GM03348 (cell line): Measurements from ENCODE around the gene KIAA0040.
A peak's percentile ranks its signal among the peaks of the same experiment; 100 is the strongest.

Experiments
- DNase-seq: peaks from one replicate; pipeline ENCODE4 v3.0.0; 2012; ENCODE audit warnings: low spot score

KIAA0040 gene

DNA sequence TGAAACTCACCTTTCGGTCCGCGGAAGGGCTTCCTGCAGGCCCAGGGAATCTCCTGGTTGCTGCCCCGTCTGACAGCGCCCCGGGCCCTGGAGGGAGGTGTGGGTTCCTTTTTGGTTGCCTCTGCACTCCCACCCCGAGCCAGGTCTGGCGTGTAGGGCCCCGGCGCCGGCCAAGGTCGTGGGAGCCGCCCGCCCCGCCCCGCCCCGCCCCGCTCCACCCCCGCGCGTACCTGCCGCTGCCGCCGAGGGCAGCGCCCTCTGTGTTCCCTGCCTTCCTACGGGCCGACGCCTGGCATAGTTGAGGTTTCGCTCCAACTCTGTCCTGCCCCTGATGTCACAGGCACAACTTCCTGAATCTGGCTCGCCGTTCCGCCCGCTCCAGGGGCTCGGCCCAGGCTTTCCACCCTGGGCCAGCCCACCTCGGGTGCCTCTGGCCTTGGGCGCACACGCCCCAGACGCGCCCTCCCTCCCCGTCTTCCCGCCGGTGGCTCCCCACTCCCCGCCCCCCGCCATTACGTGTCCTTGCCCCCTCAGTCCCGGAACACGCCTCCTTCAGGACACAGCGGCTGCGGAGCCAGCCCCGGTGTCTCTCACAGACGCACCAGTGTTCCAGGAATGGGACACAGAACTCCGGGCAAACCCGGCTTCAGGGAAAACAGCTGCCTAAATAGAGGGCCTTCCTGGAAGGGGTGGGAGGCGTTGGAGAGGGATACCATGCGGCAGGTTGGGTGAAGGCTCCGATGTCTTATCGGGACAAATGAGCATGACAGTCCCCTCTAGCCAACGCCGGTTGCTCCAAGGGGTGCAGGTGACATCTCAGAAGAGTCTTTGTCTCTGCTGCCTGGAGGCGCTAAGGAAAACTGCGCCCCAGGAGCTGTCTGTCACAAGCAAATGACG, at the start of gene KIAA0040:
TSS of gene KIAA0040 (minus strand) at position 147 of the 897 bp plus-strand sequence. CDS start 31,763 bp downstream, outside the sequence.
- peak; percentile 49 for DNase-seq

DNA sequence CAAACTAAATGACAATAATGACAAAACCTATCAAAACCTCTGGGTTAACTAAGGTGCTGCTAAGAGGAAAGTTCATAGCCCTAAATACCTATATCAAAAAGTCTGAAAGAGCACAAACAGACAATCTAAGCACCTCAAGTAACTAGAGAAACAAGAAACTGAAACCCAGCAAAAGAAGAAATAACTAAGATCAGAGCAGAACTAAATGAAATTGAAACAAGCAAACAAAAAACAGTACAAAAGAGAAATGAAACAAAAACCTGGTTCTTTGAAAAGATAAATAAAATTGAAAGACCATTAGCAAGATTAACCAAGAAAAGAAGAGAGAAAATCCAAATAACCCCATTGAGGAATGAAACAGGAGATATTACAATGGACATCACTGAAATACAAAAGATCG, 44.8 kb upstream of the KIAA0040 start:
- no peak for DNase-seq

DNA sequence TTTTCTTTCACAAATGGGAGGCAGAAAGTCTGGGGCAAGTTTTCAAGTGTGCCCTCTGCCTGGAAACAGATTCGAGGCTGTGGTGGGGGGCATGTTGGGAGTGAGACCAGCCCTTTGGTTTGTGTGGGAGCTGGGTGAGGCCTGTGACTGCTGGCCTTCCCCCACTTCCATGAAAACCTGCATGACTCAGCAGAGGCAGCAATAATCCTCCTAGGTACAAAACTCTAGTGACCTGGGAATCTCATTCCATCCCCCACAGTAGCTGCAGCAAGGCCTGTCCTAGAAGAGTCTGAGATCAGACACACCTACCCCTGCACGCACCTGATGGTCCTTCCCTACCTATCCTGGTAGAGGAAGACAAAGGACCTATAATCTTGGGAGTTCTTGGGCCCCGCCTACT, 42.1 kb upstream of the KIAA0040 start:
- DNase-seq = no peak

DNA sequence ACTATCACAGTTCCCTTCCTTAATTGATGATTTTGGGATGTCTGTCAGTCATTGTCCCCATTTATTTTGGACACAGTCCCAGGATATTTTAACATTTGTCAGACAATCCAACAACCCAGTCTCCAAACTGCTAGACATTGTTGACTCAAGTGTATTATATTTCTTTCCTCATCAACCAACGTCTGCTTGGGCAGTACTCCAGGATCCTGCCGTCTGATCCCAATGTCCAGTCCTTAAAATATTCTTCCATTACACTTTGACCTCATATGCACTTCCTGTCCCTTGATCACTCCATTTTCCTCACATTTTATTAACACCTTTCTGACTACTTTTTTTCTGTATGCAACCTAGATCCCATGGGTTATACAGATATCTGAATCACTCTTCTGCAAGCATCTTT, 39.8 kb upstream of the KIAA0040 start:
- no peak for DNase-seq

DNA sequence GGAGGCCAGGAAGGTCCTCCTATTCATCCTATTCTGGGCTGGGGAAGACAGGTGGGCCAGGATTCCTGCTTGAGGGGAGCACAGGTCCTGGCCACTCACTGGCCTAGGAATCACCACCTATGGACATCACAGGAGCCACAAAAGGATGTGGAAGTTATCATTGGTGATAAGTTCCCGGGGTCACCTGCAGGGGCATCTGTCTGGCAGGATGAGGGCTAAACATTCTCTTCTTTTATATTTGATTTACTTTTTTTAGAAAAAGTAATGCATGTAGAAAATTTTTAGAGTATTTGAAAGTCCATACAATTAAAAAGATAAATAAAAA, 33.2 kb upstream of the KIAA0040 start:
- no peak for DNase-seq

DNA sequence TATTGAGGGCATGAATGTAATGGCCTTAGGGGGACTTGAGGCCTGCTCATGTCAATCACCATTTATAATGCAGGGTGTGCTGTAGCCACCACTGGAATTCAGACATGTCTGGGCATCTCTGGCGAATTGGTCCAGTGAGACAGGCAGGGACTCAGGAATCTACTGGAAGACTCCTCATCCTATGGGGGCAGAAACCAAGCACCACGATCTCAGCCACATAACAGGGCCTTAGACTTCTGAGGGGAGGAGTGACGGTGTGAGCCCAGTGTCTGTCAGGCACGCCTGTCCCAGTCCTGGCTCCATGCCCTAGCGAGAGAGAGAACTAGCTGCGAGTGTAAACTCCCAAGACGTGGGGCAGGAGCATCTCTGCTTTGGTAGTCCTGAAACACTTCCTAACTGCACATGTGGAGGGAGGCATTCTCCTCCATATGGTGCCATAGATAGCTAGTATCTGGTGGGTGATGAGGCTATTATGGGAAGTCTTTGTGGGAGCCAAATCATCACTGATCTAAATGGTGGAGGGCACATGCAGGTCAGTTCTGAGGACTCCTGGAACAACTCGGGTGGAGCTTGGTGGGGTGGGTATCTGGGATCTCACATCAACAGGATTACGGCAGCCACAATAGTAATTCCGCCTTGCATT, 29.8 kb upstream of the KIAA0040 start:
- DNase-seq = no peak

DNA sequence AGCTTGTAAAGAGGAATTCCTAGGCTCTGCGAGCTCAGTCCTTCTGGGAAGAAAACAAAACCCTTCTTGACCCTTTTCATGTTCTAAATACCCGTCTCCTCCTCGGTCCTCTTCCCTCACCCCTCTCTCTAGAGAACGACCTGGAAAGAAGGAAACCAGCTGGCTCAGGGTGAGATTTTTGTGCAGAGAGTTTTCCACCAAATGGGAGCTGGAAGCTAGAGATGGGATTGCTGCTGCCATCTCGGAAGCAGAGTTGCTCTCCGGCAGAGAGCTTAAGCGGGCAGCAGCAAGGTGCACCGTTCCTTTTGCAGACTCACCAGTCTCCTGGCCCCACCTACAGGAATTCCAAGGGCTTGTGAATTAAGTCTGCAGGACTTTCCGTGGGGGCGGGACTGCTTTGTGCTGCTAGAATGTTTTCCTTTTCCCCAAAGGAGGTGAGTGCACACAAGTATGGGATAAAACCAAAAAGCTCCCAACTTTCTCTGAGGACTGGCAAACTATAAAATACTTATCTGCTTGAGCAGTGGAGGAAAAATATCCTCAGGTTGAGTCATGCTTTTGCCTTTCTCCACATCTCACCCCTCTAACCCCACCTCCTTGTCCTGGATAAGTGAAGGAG, 29.1 kb upstream of the KIAA0040 start:
- no peak for DNase-seq

DNA sequence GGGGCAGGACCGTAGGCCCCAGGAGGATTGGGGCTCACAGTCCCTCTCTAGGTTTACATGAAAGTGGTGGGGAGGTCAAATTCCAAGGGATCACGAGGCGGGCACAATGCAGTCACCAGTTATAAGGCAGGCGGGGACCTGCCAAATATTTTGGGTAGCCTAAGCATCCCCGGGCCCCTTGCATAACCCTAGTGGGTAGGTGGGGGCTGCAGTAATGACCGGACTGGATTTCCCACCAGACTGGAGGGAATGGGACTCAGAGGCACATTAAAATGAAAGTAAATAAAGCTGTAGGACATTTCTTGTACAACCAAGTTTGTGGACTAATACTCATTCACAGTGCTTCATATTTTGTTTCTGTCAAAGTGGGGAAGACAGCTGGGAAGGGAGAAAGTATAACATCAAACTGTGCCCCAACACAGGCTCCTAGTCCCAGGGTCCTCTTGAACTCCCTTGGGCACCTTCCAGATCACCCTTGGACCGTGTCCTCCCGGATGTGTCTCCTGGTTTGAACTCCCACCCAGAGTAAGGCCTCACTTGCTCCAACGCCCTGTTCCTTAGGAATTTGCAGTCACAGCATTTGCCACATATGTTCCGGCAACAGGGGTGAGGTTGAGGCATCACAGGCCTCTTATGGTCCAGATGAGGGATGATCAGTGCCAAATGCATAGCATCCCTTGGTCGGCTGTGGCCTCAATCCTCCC, 28.4 kb upstream of the KIAA0040 start:
- DNase-seq = no peak

DNA sequence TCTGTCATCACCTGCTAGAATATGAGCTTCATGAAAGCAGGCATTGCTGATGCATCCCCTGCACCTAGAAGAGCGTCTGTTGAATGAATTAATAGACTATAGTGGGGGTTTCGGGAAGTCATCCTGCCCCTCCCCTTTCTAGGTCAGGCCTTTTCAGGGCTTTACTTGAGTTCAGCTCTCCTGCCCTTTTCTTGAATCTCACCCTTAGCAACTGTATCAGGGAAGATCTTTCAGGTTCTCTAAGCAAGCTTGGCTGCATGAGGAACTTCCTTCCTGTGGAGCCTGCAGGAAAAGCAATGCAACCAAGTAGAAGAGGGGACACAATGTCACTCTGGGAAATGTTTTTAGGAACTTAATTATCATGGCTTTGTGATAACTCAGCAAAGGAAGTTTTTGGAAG, 27.2 kb upstream of the KIAA0040 start:
- no peak for DNase-seq

DNA sequence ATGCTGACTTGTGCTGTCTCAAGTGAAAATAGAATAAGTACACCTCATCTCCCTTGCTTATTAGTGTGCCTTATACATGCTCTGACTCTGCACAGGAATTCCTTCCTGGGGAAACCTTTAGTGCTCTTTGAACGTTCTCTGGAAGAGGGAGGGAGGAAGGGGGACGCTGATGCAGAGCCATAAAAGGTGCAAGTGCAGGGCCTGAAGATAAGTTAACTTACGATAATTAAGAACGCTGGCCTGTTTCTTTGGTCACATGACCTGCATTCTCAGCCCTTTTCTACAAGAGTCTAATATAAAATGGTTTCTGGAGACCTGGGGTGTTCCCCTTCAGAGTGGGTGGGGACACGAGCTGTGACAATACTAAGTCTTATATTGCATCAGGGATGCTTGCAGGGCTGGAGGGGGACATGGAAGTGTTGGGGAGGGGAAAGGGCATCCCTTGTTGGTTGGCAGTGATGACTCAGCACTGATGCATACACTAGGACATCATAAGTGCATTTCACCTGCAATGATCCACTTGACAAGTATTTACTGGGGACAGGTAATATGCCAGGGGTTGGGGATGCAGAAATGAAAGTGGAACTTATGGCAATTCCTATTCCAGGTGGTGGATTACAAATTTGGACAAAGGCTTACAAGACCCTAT, 26.3 kb upstream of the KIAA0040 start:
- DNase-seq = no peak

DNA sequence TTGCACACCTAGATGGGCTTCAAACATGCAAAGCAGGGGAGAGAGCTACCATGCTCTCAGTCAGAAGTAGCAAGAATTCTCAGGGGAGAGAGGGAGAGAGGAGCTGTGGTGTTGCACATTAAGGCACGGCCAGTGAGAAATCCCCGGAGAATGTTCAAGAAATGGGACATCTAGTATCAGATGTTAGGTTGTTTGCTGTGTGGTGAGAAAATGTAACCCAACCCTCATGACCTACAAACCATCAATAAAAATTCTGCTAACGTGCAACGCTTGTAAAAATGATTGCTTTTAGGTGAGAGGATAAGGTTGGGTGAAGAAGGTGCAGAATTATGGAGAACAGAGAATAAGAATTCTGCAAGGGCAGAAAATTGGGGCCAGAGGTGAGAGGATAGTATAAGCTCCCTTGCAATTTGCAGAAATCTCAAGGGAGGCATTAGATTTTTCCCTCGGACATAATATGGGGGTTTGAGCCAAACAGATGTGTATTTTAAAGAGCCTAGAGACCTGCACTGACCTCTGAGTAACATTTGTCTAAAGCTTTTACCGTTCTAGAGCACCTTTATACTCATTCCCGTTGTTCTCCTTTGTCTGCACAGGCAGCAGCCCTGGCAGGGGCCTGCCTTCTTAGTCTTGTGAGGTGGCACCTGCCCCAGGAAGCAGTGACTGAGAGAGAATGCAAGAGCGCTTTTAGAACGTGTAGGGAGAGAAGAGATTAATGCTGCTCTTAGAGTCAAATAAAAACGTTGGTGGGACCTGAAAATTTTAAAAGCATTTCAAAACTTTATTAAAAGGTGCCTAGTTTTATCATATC, 25.4 kb upstream of the KIAA0040 start:
- no peak for DNase-seq

DNA sequence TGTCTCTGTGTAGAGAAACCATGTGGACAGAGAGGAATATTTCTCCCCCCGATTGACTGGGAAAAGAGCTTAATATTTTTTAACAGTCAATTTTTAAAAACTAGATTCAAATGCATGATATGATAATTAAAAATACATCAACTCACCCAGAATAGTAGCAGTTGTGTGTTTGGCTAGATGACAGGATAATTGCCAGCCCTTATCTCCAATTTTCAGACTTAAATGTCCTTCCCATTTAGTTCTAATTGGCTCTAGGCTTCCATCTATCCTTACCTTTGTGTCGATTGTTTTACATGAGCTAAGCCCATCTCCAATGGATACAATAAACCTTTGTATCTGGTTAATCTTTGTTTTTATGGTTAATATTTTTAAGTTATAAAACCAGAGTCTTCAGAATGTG, 23.9 kb upstream of the KIAA0040 start:
- DNase-seq = no peak

DNA sequence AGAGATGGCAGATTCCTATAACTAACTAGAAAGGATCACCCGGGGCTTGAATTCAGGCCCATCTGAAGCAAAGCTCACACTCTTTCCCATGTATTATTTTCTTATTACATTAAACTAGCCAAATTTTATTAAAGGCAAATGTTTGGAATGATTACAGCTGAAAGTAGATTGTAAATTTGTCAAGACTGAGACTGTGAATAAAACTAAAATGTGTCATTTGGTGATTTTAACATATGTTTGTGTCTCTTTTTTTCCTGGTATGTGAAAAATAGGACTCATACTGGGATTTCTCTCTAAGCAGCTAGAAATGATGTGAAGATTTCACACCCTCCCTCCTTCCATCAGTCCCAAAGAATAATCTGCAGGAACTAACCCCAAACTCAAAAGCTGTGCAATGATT, 19.1 kb upstream of the KIAA0040 start:
- no peak for DNase-seq

DNA sequence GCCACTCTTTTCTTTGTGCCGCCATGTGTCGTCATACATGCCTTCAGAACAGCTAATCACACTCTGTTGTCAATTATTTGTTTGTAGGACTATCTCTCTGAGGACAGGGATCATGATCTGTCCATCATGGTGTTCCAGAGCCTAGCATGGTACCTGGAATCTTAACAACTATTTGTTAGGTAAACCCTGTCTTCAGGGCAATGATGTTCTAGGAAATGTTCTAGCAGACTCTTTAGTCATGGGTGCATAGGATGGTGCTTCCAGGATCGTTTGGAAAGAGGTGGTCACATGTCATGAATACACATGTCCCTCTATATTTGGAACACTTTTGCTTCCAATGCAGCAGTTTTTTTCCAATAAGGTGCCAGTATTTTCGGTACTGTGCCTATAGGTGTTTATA, 18.2 kb upstream of the KIAA0040 start:
- no peak for DNase-seq

DNA sequence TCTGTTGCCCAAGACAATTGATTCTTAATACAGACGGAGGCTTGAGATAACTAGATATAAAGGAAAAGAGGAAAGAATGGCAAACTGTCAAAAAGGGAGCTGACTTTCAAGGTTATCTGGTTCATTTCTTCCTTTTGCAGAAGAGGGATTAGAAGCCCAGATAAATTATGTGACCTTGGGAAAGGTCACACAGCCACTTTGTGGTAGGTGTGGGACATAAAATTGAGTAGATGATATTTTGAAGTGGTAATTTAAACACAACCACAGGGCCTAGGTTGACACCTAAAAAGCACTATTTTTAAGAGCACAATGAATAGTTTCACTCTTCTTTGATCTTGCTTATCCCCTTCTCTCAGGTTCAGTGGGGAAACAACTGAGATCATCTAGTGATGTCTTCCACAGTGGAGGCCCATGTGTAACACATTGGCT, 16.9 kb upstream of the KIAA0040 start:
- no peak for DNase-seq

DNA sequence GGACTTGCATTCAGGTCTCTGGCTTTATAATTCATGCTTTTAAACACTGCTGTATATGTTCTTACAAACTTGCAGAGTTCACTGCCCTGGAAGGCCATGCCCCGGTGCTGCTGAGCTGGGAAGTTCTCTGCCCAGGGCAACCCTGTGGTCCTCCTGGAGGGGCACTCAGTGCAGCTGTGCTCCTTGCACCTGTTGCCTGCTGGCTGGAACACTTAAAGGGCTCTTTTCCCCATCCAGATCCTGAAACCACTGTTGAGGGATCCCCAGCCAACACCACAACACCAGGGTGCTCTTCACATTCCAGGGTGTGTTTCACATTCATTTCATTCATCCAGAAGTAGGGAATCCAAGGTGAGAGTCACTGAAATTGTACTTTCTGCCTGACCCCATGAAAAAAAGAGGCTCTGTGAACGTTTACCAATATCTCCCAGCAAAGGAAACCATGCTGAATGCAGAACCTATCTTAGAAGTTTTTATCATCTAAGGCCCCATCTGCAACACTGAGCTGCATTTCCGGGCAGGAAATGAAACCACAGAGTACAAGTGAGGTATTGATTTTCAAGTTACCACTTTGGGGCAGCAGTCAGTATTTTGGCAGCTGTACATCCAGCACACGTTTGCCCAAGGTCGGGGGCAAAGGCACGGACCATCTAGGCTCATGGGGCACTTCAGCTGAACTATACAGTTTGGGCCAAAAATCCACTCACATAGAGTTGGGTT, 16.4 kb upstream of the KIAA0040 start:
- DNase-seq = no peak

DNA sequence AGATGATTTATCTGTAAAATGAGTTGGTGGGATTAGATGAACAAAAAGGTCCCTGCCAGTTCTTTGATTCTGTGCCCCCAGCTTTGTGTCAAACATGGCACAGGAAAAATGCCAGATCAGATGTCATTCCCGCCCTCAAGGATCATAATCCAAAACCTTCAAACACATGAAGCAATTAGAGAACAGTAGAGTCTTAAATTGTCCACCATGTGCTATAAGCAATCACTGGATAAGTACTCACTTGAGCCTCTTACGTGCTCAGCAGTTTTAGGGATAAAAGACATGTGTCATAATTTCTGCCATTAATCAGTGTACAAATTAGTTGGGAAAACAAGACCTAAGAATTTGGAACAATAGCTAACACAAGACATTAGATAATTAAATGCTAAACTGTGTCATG, 15.4 kb upstream of the KIAA0040 start:
- no peak for DNase-seq

DNA sequence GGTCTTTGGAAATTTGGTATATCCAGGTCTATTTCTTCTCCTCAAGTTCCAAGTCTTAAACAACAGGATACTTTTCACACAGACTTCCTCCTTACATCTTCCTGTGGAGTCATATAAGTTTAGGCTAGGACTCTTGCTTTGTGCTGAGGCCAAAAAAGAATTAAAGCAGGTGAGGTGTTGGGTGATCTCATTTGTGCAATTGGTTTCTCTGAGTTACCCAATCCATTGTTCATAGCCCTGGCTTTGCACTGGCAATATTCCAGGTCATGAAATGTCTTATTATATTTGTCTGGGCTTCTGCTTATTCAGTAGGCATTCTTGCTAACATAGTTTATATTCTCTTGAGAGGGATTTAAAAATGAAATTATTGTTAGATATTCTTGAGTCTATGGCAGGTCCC, 14.1 kb upstream of the KIAA0040 start:
- no peak for DNase-seq

DNA sequence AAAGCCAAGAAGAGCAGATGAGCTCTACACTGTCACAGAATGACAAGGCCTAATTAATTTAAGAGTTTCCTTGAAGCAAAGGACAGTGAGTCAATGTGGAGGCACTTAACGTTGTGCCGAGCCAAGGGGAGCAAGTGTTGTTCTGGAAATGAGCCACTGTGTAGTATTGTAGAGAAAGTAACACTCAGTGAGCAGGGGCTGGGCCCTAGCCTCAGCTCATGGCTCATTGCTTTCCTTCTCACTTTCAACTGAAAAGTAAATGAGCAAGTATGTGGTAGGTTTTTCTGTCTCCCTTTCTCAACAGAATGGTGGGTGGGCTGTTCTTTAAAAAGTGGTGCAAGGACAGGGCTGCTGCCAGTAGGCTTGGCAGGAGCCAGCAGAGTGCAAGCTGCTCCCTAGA, 11.8 kb upstream of the KIAA0040 start:
- no peak for DNase-seq

DNA sequence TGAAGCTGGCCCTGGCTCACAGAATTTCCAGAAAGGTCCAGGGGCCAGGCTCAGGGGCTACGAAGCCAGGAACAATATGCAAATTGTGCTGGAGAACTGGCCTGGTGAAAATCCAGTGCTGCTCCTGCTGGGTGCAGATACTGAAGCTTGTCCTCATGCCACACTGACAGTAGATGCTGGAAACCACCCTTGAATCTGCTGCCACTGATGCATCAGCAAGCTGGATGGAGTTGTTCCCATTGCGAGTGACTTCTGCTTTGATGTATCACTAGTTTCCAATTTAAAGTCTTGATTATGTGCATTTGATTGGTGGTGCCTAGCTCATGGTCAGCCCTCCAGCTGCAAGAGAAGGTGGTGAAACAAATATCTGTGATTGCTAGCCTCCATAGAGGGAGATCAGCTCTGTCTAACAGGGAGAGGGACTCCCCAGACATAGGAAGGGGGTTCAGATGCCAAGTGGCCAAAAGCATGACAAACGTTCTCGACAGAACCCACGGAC, 11.0 kb upstream of the KIAA0040 start:
- no peak for DNase-seq
